ENCODE results near the gene RPS6KA2.

GRCh38 chr6:166662690-166663089 is 35.6 kb upstream of the RPS6KA2 start:
- no peak for TF ChIP-seq POLR2A (IDR thresholded peaks at IDR 0.05)
- TF ChIP-seq CTCF (IDR thresholded peaks at IDR 0.05) = no peak
